GM20000 (cell line): ENCODE data around the gene MAPK4.
"Not testable (repeated sequence)": the region's sequence is repeated elsewhere in the genome, so short reads cannot be mapped to it uniquely, and the experiment has no call there.

ENCODE experiments used
- DNase-seq: peaks from one replicate; pipeline ENCODE4 v3.0.0; 2012; ENCODE audit warnings: low spot score
- TF ChIP-seq, protein P1 (sequence below): IDR thresholded peaks from 2 replicates; pipeline ENCODE4 v1.5.1; 2012; ENCODE audit warnings: mild to moderate bottlenecking, control low read depth; ENCODE audit errors: extremely low read depth, missing control alignments

MAPK4 gene

DNA sequence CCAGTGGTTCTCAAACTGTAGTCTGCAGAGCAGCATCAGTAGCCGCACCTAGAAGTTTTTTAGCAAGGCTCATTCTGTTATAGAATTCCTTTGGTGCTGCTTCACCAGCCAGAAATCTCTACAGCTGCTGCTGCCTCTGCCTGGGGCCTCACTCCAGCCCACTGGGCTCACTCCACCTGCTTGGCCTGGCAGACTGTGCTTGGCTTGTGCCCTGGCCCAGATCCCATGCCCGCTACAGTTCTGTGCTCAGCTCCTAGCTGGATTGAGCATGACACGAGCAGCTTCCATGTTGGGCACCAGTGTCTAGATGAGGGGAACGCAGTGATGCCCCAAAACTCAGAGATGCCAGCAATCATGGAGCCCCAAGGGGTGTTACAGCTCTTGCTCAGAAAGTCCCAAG, 22.6 kb downstream of the MAPK4 start:
- DNase-seq, result no peak
- TF ChIP-seq, protein P1, sequence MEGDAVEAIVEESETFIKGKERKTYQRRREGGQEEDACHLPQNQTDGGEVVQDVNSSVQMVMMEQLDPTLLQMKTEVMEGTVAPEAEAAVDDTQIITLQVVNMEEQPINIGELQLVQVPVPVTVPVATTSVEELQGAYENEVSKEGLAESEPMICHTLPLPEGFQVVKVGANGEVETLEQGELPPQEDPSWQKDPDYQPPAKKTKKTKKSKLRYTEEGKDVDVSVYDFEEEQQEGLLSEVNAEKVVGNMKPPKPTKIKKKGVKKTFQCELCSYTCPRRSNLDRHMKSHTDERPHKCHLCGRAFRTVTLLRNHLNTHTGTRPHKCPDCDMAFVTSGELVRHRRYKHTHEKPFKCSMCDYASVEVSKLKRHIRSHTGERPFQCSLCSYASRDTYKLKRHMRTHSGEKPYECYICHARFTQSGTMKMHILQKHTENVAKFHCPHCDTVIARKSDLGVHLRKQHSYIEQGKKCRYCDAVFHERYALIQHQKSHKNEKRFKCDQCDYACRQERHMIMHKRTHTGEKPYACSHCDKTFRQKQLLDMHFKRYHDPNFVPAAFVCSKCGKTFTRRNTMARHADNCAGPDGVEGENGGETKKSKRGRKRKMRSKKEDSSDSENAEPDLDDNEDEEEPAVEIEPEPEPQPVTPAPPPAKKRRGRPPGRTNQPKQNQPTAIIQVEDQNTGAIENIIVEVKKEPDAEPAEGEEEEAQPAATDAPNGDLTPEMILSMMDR, result no peak

DNA sequence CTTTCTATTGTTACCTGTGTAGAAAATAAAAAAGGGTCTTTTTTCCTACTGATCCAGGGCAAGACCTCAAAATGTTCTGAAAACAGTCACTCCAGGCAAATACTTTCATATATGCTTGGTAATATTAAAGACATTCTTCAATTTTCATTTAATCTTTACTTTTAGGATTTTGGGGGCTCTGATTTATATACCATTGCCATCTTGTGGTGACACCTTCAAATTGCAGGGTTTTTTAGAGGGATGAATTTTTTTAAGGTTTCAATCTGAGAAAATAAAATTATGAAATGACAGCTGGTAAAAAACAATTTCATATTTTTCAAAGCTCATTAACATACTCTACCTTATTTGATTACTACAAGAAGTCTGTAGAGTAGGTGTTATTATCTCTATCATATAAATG, 26.8 kb downstream of the MAPK4 start:
- no peak for DNase-seq
- TF ChIP-seq, protein P1, result no peak

DNA sequence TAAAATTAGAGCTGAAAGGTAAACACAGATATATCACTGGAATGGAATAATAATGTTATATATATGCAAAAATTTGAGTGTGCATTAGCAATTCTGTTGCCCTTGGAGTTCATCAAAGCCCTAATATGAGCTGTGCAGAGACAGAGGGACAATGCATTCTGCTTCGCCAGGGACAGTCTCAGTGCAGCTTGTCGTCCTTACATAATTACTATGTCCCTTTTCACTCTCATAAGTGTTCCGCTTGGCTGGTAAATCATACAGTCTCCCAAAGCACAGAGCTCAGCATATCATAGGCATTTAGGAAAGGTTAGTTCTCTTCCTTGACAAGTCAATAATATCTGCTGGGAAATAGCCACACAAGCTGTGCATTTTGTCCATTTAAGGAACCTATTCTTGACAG, 30.7 kb downstream of the MAPK4 start:
- no peak for DNase-seq

DNA sequence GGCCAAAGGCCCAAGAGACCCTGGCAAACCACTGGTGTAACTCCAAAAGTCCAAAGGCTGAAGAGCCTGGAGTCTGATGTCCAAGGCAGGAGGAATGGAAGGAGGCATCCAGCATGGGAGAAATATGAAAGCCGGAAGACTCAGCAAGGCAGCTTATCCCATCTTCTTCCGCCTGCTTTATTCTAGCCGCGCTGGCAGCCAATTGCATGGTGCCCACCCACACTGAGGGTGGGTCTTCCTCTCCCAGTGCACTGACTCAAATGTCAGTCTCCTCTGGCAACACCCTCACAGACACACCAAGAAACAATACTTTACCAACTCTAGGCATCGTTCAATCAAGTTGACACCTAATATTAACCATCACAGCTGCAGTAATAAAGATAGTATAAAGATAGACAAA, 34.1 kb downstream of the MAPK4 start:
- DNase-seq, result no peak

More for the DNA sequence above, 30.7 kb downstream of the MAPK4 start:
- TF ChIP-seq, protein P1, result no peak

DNA sequence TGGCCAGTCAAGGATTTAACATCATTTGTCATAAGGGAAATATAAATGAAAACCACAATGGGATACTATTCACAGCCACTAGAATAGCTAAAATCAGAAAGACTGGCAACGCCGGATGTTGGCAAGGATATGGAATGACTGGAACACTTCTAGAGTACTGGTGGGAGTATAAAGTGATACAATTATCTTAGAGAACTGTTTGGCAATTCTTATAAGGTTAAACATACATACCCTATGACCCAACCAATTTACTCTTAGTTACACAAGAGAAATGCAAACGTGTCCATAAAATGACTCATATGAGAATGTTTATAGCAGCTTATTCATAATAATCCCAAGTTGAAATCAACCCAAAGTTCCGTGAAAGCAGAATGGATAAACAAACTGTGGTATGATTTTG, 35.1 kb downstream of the MAPK4 start:
- DNase-seq, result no peak
- TF ChIP-seq, protein P1, result no peak

More for the DNA sequence above, 34.1 kb downstream of the MAPK4 start:
- TF ChIP-seq, protein P1, result no peak

DNA sequence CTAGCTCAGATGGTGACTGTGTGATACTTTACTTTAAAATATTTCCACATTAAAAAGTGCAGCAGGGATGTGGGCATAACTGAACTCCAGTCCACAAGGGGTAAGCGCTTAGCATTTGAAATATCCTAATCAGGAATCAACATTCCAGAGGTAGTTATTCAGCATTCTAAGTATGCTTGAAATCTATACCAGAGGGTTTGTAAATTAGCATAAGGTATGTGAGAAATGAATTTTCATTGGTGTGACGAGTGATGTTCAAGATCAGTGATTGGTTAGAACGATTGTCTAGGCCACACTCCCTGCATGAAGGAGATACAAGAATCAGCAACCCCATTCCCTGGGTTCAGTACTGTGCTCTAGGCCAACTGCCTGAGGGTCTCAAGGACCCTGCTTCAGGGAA, 42.6 kb downstream of the MAPK4 start:
- DNase-seq, result no peak
- TF ChIP-seq, protein P1, result no peak

DNA sequence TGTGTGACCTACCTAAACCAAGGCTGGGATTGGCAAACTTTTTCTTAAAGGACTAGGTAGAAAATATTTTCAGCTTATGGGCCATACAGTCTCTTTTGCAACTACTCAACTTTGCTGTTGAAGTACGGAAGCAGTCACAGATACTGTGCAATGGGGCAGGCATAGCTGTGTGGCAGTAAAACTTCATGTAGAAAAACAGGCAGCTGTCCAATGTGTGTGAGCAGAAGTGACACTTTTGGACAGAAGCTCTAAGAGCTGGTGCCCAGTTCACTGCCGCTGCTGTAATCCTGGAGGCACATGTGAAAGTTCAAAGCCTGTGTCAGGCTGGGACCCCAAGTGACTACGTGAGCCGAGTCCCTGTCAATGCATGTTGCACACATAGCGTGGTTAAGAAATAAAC, 46.7 kb downstream of the MAPK4 start:
- TF ChIP-seq, protein P1, result no peak
- no peak for DNase-seq

DNA sequence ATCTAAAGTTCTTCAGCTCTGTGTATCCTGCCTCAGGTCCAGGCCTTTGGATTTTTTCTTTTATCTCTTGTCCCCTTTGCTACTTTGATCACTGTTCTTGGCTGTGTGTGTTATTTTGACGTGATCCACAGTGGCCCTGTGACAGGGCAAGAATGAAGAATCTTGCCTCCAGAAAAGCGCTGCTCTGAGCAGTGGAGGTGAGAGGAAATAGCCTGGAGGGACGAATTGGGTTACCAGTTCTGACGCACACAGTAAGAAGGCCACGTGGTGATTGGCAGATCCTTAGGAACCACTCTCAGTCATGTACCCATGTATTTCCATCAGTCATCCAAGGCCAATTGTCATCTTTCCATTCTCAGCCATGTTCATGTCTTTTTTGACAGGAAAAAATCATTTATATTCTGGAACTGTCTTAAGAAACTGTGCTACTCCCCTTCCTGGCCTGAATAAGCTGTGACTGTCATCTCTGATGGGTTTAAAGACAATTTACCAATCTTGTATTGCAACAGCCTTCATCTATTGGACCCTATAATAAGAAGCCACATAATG, 47.6 kb downstream of the MAPK4 start:
- TF ChIP-seq, protein P1, result no peak
- DNase-seq, result no peak

DNA sequence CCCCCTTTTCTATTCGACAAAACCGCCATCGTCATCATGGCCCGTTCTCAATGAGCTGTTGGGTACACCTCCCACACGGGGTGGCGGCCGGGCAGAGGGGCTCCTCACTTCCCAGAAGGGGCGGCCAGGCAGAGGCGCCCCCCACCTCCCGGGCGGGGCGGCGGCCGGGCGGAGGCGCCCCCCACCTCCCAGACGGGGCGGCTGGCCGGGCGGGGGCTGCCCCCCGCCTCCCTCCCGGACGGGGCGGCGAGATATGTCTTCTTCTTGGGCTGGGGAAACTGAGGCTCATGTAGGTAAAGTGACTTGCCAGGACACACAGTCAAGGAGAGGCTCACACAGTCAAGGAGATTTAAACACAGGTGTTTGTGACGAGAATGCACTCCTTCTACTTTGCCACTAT, 49.3 kb downstream of the MAPK4 start:
- DNase-seq, result not testable (repeated sequence)
